Upper lobe of left lung (tissue), 6 donors: ENCODE results near the gene UMAD1. TPM values are rescaled to one million over a fixed set of nuclear protein-coding genes. Genes with fewer than 3 reads are reported as not detected.
"Not testable (repeated sequence)": the region's sequence is repeated elsewhere in the genome, so short reads cannot be mapped to it uniquely, and the experiment has no call there.

ENCODE experiments used
- ATAC-seq, 2 donors: fragments of 200-7000 bp; cut with Tn5 transposase; one replicate each; pipeline ENCODE4 v1.9.1; 2022; ENCODE audit warnings: mild to moderate bottlenecking in 2 of 2, moderate library complexity in 2 of 2; ENCODE audit not compliant: low FRiP score in 2 of 2
- DNase-seq, 2 donors: peaks; one replicate each; pipeline ENCODE4 v3.0.0-alpha.2; 2019 to 2020
- H3K27ac ChIP-seq, 4 donors: fragments of 200-600 bp; sonication (generic); one replicate each; pipeline ENCODE4 v1.5.1; 2016 to 2019
- H3K27me3 ChIP-seq, 4 donors: fragments of 200-600 bp; sonication (generic); one replicate each; pipeline ENCODE4 v1.5.1; 2017 to 2019
- H3K36me3 ChIP-seq, 4 donors: fragments of 200-600 bp; sonication (generic); one replicate each; pipeline ENCODE4 v1.5.1; 2016 to 2019
- H3K4me1 ChIP-seq, 4 donors: fragments of 200-600 bp; sonication (generic); one replicate each; pipeline ENCODE4 v1.5.1; 2018 to 2019
- H3K4me3 ChIP-seq, 4 donors: fragments of 200-600 bp; sonication (generic); one replicate each; pipeline ENCODE4 v1.5.1; 2017 to 2019; ENCODE audit warnings: mild to moderate bottlenecking in 2 of 4, moderate library complexity in 1 of 4
- H3K9me3 ChIP-seq, 4 donors: fragments of 200-600 bp; sonication (generic); one replicate each; pipeline ENCODE4 v1.5.1; 2018 to 2019
- EP300 ChIP-seq, 4 donors: sonication (generic); formaldehyde crosslinking; IDR thresholded peaks; one replicate each; pipeline ENCODE4 v1.5.1; 2017; ENCODE audit warnings: antibody characterized with exemption in 4 of 4, control low read depth in 2 of 4
- POLR2A ChIP-seq, 4 donors: fragments of 450-650 bp; IDR thresholded peaks; one replicate each; pipeline ENCODE4 v1.5.1; 2016 to 2017; ENCODE audit warnings: antibody characterized with exemption in 4 of 4, mild to moderate bottlenecking in 2 of 4
- POLR2AphosphoS5 ChIP-seq, 2 donors: sonication (generic); formaldehyde crosslinking; IDR thresholded peaks; one replicate each; pipeline ENCODE4 v1.5.1; 2017; ENCODE audit warnings: antibody characterized with exemption in 2 of 2
- WGBS, 2 donors: methylation state at CpG; one replicate each; pipeline ENCODE4 v1.1.5; 2017 to 2018; 5-methylcytosine and 5-hydroxymethylcytosine counted together
- total RNA-seq, 6 donors: library from RNA; depleted of rRNA in 4 of 6; stranded (reverse); fragments of >200 nt in 4 of 6; gene quantifications; one replicate each; pipeline versions ENCODE4 v1.1.0 to v1.2.1, GENCODE V29; 2016 to 2021
- TF ChIP-seq, protein P1 (sequence below), 6 experiments: fragments of 450-650 bp in 4 of 6; fragments of 200-600 bp in 2 of 6; sonication (generic) in 2 of 6; IDR thresholded peaks; one replicate each; pipeline ENCODE4 v1.5.1; 2016 to 2019; ENCODE audit warnings: antibody characterized with exemption in 6 of 6
- donor health status: DM: no; HTN: no; CAD: no; lungs with moderate emphysema.
- donor health status: DM: no; HTN: yes; CAD: no; lungs with severe emphysema.

UMAD1 gene
- total RNA-seq, 6 donors from 2014 or later = 8.4 to 29.7 (median 13.3) TPM

DNA sequence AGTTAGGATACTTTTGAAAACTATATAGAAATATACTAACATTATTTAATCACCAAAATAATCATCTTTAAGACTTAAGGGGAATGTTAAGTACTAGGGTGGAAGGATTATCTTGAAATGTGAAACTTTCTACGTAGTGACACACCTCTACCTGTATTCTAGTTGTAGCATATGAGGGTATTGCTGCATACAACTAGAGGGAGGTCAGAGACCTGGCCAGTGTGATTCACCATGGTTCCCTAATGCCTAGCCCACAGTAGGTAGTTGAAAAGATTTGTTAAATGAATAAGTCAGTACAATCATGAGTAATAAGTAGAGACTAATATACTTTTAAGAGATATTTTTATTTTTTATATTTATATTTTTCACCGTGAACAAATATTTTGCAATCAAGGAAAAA, 162.0 kb downstream of the UMAD1 start:
- no peaks in the 10 kb centered on the region for H3K9me3 ChIP-seq
- TF ChIP-seq POLR2AphosphoS5 (IDR thresholded peaks at IDR 0.05) (no peak), POLR2A (IDR thresholded peaks at IDR 0.05) (no peak), EP300 (IDR thresholded peaks at IDR 0.05) (no peak)
- TF ChIP-seq, protein P1, sequence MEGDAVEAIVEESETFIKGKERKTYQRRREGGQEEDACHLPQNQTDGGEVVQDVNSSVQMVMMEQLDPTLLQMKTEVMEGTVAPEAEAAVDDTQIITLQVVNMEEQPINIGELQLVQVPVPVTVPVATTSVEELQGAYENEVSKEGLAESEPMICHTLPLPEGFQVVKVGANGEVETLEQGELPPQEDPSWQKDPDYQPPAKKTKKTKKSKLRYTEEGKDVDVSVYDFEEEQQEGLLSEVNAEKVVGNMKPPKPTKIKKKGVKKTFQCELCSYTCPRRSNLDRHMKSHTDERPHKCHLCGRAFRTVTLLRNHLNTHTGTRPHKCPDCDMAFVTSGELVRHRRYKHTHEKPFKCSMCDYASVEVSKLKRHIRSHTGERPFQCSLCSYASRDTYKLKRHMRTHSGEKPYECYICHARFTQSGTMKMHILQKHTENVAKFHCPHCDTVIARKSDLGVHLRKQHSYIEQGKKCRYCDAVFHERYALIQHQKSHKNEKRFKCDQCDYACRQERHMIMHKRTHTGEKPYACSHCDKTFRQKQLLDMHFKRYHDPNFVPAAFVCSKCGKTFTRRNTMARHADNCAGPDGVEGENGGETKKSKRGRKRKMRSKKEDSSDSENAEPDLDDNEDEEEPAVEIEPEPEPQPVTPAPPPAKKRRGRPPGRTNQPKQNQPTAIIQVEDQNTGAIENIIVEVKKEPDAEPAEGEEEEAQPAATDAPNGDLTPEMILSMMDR (IDR thresholded peaks at IDR 0.05) = no peak
- no peaks in the 10 kb centered on the region for H3K27me3 ChIP-seq
- no peak for ATAC-seq
- no peak overlapping the region for H3K4me3 ChIP-seq
- H3K27ac ChIP-seq = no peak overlapping the region
- DNase-seq = no peak
- H3K36me3 ChIP-seq = no peaks in the 10 kb centered on the region
- WGBS, 2 donors = 93 to 100% methylated on average over 2 of the region's 2 CpGs
- H3K4me1 ChIP-seq = no peaks in the 10 kb centered on the region

DNA sequence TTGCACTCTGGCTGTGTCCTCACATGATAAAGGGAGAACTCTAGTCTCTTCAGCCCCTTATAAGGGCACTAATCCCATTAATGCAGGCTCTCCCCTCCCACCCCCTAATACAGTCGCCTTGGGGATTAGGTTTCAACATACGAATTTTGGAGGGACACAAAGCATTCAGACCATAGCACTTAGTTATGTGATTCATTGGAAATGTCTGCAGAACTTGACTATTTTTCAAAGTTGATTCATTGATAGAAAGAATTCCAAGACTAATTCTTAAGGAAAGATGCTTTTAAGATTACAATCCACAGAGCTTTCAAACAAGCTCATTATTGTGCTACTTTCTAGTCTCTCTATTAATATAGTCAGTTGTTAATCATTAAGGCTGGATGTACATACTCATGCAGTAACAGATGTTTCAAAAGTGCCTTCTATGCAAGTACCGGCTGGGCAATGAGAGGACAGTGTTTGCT, 163.2 kb downstream of the UMAD1 start:
- no peak for DNase-seq
- no peaks in the 10 kb centered on the region for H3K36me3 ChIP-seq
- WGBS, 2 donors = 92 to 96% methylated on average over 3 of the region's 3 CpGs
- no peaks in the 10 kb centered on the region for H3K9me3 ChIP-seq
- H3K4me3 ChIP-seq = no peak overlapping the region
- H3K4me1 ChIP-seq = no peaks in the 10 kb centered on the region
- no peak overlapping the region for H3K27ac ChIP-seq
- ATAC-seq = no peak
- no peak for TF ChIP-seq EP300 (IDR thresholded peaks at IDR 0.05)
- no peak for TF ChIP-seq POLR2A (IDR thresholded peaks at IDR 0.05)
- TF ChIP-seq, protein P1 (IDR thresholded peaks at IDR 0.05) = no peak
- TF ChIP-seq POLR2AphosphoS5 (IDR thresholded peaks at IDR 0.05) = no peak
- H3K27me3 ChIP-seq = no peaks in the 10 kb centered on the region

DNA sequence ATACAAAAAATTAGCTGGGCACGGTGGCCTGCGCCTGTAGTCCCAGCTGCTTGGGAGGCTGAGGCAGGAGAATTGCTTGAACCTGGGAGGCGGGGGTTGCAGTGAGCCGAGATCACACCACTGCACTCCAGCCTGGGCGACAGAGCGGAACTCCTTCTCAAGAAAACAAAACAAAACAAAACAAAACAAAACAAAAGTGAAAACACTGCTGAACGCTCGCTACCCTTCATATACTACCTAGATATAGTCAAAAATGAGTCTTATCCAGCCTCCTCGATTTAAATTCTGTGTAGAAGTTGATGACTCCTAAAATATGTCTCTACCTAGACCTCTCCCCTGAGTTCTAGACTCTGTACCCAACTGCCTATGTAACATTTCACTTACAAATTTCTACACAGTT, 164.3 kb downstream of the UMAD1 start:
- not testable (repeated sequence) for H3K4me3 ChIP-seq, H3K27ac ChIP-seq, H3K4me1 ChIP-seq, ATAC-seq, H3K27me3 ChIP-seq, H3K36me3 ChIP-seq, H3K9me3 ChIP-seq, DNase-seq
- WGBS, 2 donors = 85% methylated on average over 9 of the region's 9 CpGs

DNA sequence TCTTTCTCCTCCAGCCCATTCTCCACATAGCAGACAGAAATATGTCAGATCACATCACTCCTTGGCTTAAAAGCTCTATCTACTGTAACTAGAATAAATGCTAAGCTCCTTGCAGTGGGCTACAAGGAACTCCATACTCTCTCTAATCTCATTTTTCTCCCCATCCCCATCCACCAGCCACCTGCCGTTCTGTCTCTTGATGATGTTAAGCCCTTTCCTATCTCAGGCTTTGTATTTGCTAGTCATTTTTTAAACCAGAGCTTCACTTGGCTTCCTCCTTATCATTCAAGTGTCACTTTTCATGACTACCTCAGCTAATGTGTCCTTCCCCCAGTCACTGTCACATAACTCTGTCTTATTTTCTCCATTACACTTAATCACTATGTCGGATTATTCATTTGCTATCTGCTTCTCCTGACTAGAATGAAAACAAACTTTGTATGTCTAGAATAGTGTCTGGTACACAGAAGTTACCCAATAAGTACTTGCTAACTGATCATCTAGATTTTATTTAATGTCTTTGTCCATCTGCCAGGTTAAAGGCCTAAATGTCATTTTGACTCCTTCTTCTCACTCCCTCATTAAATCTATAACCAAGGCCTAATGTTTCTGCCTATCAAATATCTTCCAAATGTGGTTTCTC, 165.1 kb downstream of the UMAD1 start:
- Histone ChIP-seq H3K36me3 (no peaks in the 10 kb centered on the region), H3K27ac (no peak overlapping the region), H3K4me1 (no peaks in the 10 kb centered on the region), H3K27me3 (no peaks in the 10 kb centered on the region), H3K4me3 (no peak overlapping the region), H3K9me3 (no peaks in the 10 kb centered on the region)
- DNase-seq (no peak), ATAC-seq (no peak)
- no peak for TF ChIP-seq POLR2A (IDR thresholded peaks at IDR 0.05)
- no peak for TF ChIP-seq POLR2AphosphoS5 (IDR thresholded peaks at IDR 0.05)
- no peak for TF ChIP-seq EP300 (IDR thresholded peaks at IDR 0.05)
- 87 to 91% methylated on average over 2 of the region's 2 CpGs for WGBS, 2 donors

DNA sequence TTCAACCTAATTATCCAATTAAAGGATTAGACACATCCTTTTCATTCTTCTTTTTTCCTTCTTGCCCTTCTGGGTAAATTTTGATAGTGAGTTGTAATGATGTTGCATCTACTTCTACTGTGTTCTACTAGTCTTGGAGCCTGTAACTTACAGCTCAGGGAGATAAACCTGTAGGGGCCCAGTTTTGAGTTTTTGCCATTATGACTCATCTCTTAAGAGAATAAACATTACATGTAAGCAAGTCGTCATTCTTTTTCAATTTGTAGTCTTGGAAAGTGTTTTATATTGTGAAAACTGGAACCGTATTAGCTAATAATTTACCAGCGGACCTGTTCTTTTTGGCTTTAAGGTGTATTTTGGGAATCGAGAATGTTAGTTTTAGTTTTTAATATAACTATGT, 167.6 kb downstream of the UMAD1 start:
- WGBS, 2 donors = 82 to 83% methylated on average over 4 of the region's 4 CpGs
- no peak for ATAC-seq

More for the DNA sequence above, 167.6 kb downstream of the UMAD1 start:
- H3K27me3 ChIP-seq = no peaks in the 10 kb centered on the region
- H3K9me3 ChIP-seq = no peaks in the 10 kb centered on the region
- TF ChIP-seq POLR2AphosphoS5 (IDR thresholded peaks at IDR 0.05) (no peak), EP300 (IDR thresholded peaks at IDR 0.05) (no peak), POLR2A (IDR thresholded peaks at IDR 0.05) (no peak)
- TF ChIP-seq, protein P1 (IDR thresholded peaks at IDR 0.05) = no peak
- H3K27ac ChIP-seq = no peak overlapping the region
- H3K4me1 ChIP-seq = no peaks in the 10 kb centered on the region
- H3K36me3 ChIP-seq = no peaks in the 10 kb centered on the region
- H3K4me3 ChIP-seq = no peak overlapping the region
- DNase-seq = no peak
